SK-N-MC (cell line): ENCODE measurements around the gene CCDC88B.

Experiments
- EZH2 ChIP-seq: fragments of 200-600 bp; sonication (generic); IDR thresholded peaks from one replicate; pipeline ENCODE4 v1.6.1; 2017; ENCODE audit warnings: antibody characterized with exemption
- FOXP2 ChIP-seq: optimal IDR thresholded peaks from 2 replicates; pipeline ENCODE3; 2011; ENCODE audit warnings: mild to moderate bottlenecking, moderate library complexity; ENCODE audit not compliant: insufficient read depth; ENCODE audit errors: extremely low read length, control extremely low read depth
- POLR2AphosphoS5 ChIP-seq: IDR thresholded peaks from 2 replicates; pipeline ENCODE4 v1.6.1; 2012; ENCODE audit warnings: mild to moderate bottlenecking, low read depth, low read length, borderline replicate concordance

GRCh38 chr11:64376071-64376470, 36.1 kb downstream of the CCDC88B start:
- TF ChIP-seq POLR2AphosphoS5, result no peak
- TF ChIP-seq EZH2, result no peak
- TF ChIP-seq FOXP2, result no peak
